Adipocyte (in vitro differentiated cells): ENCODE results near the gene UBE2E1.

Experiments
- DNase-seq: peaks from one replicate; pipeline ENCODE4 v3.0.0-alpha.2; 2015; ENCODE audit warnings: low read depth
- H3K27me3 ChIP-seq: replicated peaks from 2 replicates; pipeline ENCODE4 v1.7.0; 2013; ENCODE audit warnings: mild to moderate bottlenecking, low read length, moderate library complexity; ENCODE audit not compliant: control insufficient read depth, insufficient read depth
- H3K36me3 ChIP-seq: 2 replicates; pipeline ENCODE4 v1.7.0; 2013; ENCODE audit warnings: low read length, mild to moderate bottlenecking, moderate library complexity; ENCODE audit not compliant: control insufficient read depth, insufficient read depth, severe bottlenecking
- H3K4me1 ChIP-seq: 2 replicates; pipeline ENCODE4 v1.7.0; 2013; ENCODE audit warnings: mild to moderate bottlenecking, low read length, moderate library complexity; ENCODE audit not compliant: control insufficient read depth, insufficient read depth
- H3K4me3 ChIP-seq: 2 replicates; pipeline ENCODE4 v1.7.0; 2013; ENCODE audit warnings: mild to moderate bottlenecking, low read length, moderate library complexity
- H3K9ac ChIP-seq: 2 replicates; pipeline ENCODE4 v1.7.0; 2013; ENCODE audit warnings: mild to moderate bottlenecking, low read length, moderate library complexity
- H3K9me3 ChIP-seq: 2 replicates; pipeline ENCODE4 v1.7.0; 2013; ENCODE audit warnings: mild to moderate bottlenecking, low read length, moderate library complexity; ENCODE audit not compliant: control insufficient read depth

The UBE2E1 gene

GRCh38 chr3:23926246-23926645, 120.5 kb downstream of the UBE2E1 start:
- Histone ChIP-seq H3K4me3 (no peak overlapping the region), H3K27me3 (no peaks in the 10 kb centered on the region), H3K9ac (no peak overlapping the region), H3K4me1 (peaks cover 7% of the 10 kb centered on the region), H3K9me3 (no peaks in the 10 kb centered on the region), H3K36me3 (peaks cover 4% of the 10 kb centered on the region)
- DNase-seq: no peak

- Histone ChIP-seq H3K9ac (no peak overlapping the region), H3K9me3 (no peaks in the 10 kb centered on the region), H3K27me3 (no peaks in the 10 kb centered on the region), H3K4me1 (peaks cover 7% of the 10 kb centered on the region), H3K36me3 (peaks cover 3% of the 10 kb centered on the region), H3K4me3 (no peak overlapping the region)
- no peak for DNase-seq
Measured at GRCh38 chr3:23926736-23927135, 121.0 kb downstream of the UBE2E1 start.

GRCh38 chr3:23928524-23928923, 122.8 kb downstream of the UBE2E1 start:
- Histone ChIP-seq H3K4me1 (peaks cover 7% of the 10 kb centered on the region), H3K27me3 (no peaks in the 10 kb centered on the region), H3K4me3 (no peak overlapping the region), H3K9ac (no peak overlapping the region), H3K36me3 (no peaks in the 10 kb centered on the region), H3K9me3 (no peaks in the 10 kb centered on the region)
- DNase-seq: no peak

GRCh38 chr3:23931597-23931996, 125.8 kb downstream of the UBE2E1 start:
- Histone ChIP-seq H3K4me1 (peaks cover 7% of the 10 kb centered on the region), H3K9ac (no peak overlapping the region), H3K4me3 (no peak overlapping the region), H3K9me3 (no peaks in the 10 kb centered on the region), H3K36me3 (no peaks in the 10 kb centered on the region), H3K27me3 (no peaks in the 10 kb centered on the region)
- no peak for DNase-seq

- H3K4me1 ChIP-seq: no peaks in the 10 kb centered on the region
- H3K27me3 ChIP-seq: no peaks in the 10 kb centered on the region
- H3K4me3 ChIP-seq: no peak overlapping the region
- no peaks in the 10 kb centered on the region for H3K36me3 ChIP-seq
- H3K9ac ChIP-seq: no peak overlapping the region
- no peak for DNase-seq
- H3K9me3 ChIP-seq: no peaks in the 10 kb centered on the region
Measured at GRCh38 chr3:23932571-23932970, 126.8 kb downstream of the UBE2E1 start.

GRCh38 chr3:23934253-23934652, 128.5 kb downstream of the UBE2E1 start:
- Histone ChIP-seq H3K9ac (no peak overlapping the region), H3K27me3 (no peaks in the 10 kb centered on the region), H3K4me3 (no peak overlapping the region), H3K4me1 (no peaks in the 10 kb centered on the region), H3K36me3 (no peaks in the 10 kb centered on the region), H3K9me3 (no peaks in the 10 kb centered on the region)
- no peak for DNase-seq

- Histone ChIP-seq H3K9ac (no peak overlapping the region), H3K9me3 (no peaks in the 10 kb centered on the region), H3K36me3 (no peaks in the 10 kb centered on the region), H3K27me3 (no peaks in the 10 kb centered on the region), H3K4me1 (no peaks in the 10 kb centered on the region), H3K4me3 (no peak overlapping the region)
- DNase-seq: no peak
Measured at GRCh38 chr3:23937296-23937695, 131.5 kb downstream of the UBE2E1 start.

GRCh38 chr3:23938688-23939087, 132.9 kb downstream of the UBE2E1 start:
- Histone ChIP-seq H3K27me3 (no peaks in the 10 kb centered on the region), H3K9ac (no peak overlapping the region), H3K4me1 (no peaks in the 10 kb centered on the region), H3K36me3 (no peaks in the 10 kb centered on the region), H3K9me3 (no peaks in the 10 kb centered on the region), H3K4me3 (no peak overlapping the region)
- no peak for DNase-seq

GRCh38 chr3:23940775-23941174, 135.0 kb downstream of the UBE2E1 start:
- DNase-seq: no peak
- no peak overlapping the region for H3K4me3 ChIP-seq
- no peaks in the 10 kb centered on the region for H3K36me3 ChIP-seq

More at GRCh38 chr3:23940775-23941174, 135.0 kb downstream of the UBE2E1 start:
- H3K9ac ChIP-seq: no peak overlapping the region
- H3K9me3 ChIP-seq: no peaks in the 10 kb centered on the region
- H3K27me3 ChIP-seq: no peaks in the 10 kb centered on the region
- no peaks in the 10 kb centered on the region for H3K4me1 ChIP-seq
